LHCN-M2 (cell line): ENCODE measurements around the gene ITGA4. TPM values are rescaled to one million over a fixed set of nuclear protein-coding genes. Genes with fewer than 3 reads are reported as not detected.
"Not testable (repeated sequence)": the region's sequence is repeated elsewhere in the genome, so short reads cannot be mapped to it uniquely, and the experiment has no call there.

Experiments
- DNase-seq: peaks from one replicate; pipeline ENCODE4 v3.0.0-alpha.2; 2012; ENCODE audit warnings: low read depth
- polyA plus RNA-seq: library from polyadenylated mRNA; unstranded; fragments of >200 nt; gene quantifications from one replicate; pipeline ENCODE4 v1.2.1, GENCODE V29; 2012; ENCODE audit warnings: missing spikeins
- total RNA-seq: library from RNA; depleted of rRNA; stranded (reverse); fragments of >200 nt; gene quantifications from 2 replicates; pipeline ENCODE4 v1.2.3, GENCODE V29; 2014; rRNA removed

ITGA4 gene
- total RNA-seq, result 18.9 and 19.2 TPM in 2 replicates
- polyA plus RNA-seq, result 6.5 TPM

- peak; percentile 77 for DNase-seq
Measured at GRCh38 chr2:181457121-181457740, at the start of gene ITGA4. Gene ITGA4, plus strand, starts transcription at chr2:181457386. Its CDS starts 269 bp downstream, at chr2:181457655.

- no peak for DNase-seq
Measured at GRCh38 chr2:181408861-181409260, 48.3 kb upstream of the ITGA4 start.

- DNase-seq, result peak; percentile 86
Measured at GRCh38 chr2:181411105-181411849, 45.9 kb upstream of the ITGA4 start.

- no peak for DNase-seq
Measured at GRCh38 chr2:181419129-181419855, 37.9 kb upstream of the ITGA4 start.

- DNase-seq, result no peak
Measured at GRCh38 chr2:181420259-181421130, 36.7 kb upstream of the ITGA4 start.

- DNase-seq, result no peak
Measured at GRCh38 chr2:181421131-181421458, 36.1 kb upstream of the ITGA4 start.

- no peak for DNase-seq
Measured at GRCh38 chr2:181421464-181421863, 35.7 kb upstream of the ITGA4 start.

- no peak for DNase-seq
Measured at GRCh38 chr2:181426672-181427071, 30.5 kb upstream of the ITGA4 start.

- DNase-seq, result peak; percentile 25
Measured at GRCh38 chr2:181430406-181431118, 26.6 kb upstream of the ITGA4 start.

GRCh38 chr2:181431674-181432073 is 25.5 kb upstream of the ITGA4 start:
- no peak for DNase-seq

- DNase-seq, result no peak
Measured at GRCh38 chr2:181438261-181438660, 18.9 kb upstream of the ITGA4 start.

- no peak for DNase-seq
Measured at GRCh38 chr2:181440344-181440743, 16.8 kb upstream of the ITGA4 start.

GRCh38 chr2:181440919-181441318 is 16.3 kb upstream of the ITGA4 start:
- peak; percentile 42 for DNase-seq

GRCh38 chr2:181441670-181442069 is 15.5 kb upstream of the ITGA4 start:
- no peak for DNase-seq

- no peak for DNase-seq
Measured at GRCh38 chr2:181444654-181445053, 12.5 kb upstream of the ITGA4 start.

- no peak for DNase-seq
Measured at GRCh38 chr2:181446985-181447384, 10.2 kb upstream of the ITGA4 start.

GRCh38 chr2:181449278-181449677 is 7.9 kb upstream of the ITGA4 start:
- not testable (repeated sequence) for DNase-seq

GRCh38 chr2:181454686-181455450 is 2.3 kb upstream of the ITGA4 start:
- no peak for DNase-seq

GRCh38 chr2:181456660-181457120 is 496 bp upstream of the ITGA4 start:
- no peak for DNase-seq
